ENCODE results near the gene BICRA. TPM values are rescaled to one million over a fixed set of nuclear protein-coding genes. Genes with fewer than 3 reads are reported as not detected.

BICRA gene
- polyA plus RNA-seq, 3 donors: 0.08 to 4.6 TPM; not detected in 1

- Mint-ChIP-seq H3K4me3 (no peak overlapping the region), H3K4me1 (no peaks in the 10 kb centered on the region), H3K9me3 (peaks cover 0 to 2% (median 0%) of the 10 kb centered on the region in 7 donors), H3K36me3 (peaks cover 39 to 68% of the 10 kb centered on the region in 2 donors), H3K27ac (peak overlapping the region in 3 of 7 donors; percentile 25 to 74 (median 45)), H3K27me3 (ENCODE audit: low read depth in 3 of 3) (no peaks in the 10 kb centered on the region)
- Histone ChIP-seq H3K27ac (ENCODE audit: low read depth in 1 of 2, low read length in 2 of 2) (no peak overlapping the region), H4K20me1 (ENCODE audit: insufficient read depth, low read length) (peaks cover 10% of the 10 kb centered on the region), H3K4me3 (replicated peaks in 1 of 3; ENCODE audit: low read depth in 2 of 3, low read length in 3 of 3) (no peak overlapping the region), H3K27me3 (ENCODE audit: control insufficient read depth in 2 of 2, insufficient read depth in 2 of 2, low read length in 2 of 2) (no peaks in the 10 kb centered on the region), H3K36me3 (replicated peaks in 1 of 2; ENCODE audit: control insufficient read depth in 1 of 2, insufficient read depth in 2 of 2, low read length in 2 of 2) (peaks cover 24 to 84% of the 10 kb centered on the region in 2 donors), H3K4me1 (ENCODE audit: control insufficient read depth in 1 of 2, insufficient read depth in 2 of 2, low read length in 2 of 2) (no peaks in the 10 kb centered on the region), H3K4me2 (replicated peaks; ENCODE audit: extremely low read depth, low read length, poor library complexity, severe bottlenecking) (no peak overlapping the region), H2AFZ (ENCODE audit: insufficient read depth, low read depth, low read length, poor library complexity, severe bottlenecking) (no peak overlapping the region), H3K9me3 (replicated peaks in 1 of 2; ENCODE audit: control insufficient read depth in 1 of 2, insufficient read depth in 1 of 2, low read length in 2 of 2) (no peaks in the 10 kb centered on the region), H3K79me2 (ENCODE audit: insufficient read depth, low read length) (no peaks in the 10 kb centered on the region), H3K9ac (ENCODE audit: insufficient read depth, low read length, poor library complexity, severe bottlenecking) (no peak overlapping the region)
- DNase-seq: no peak
- no peak for TF ChIP-seq CTCF (IDR thresholded peaks at IDR 0.05)
- intact Hi-C loops (cut with micrococcal nuclease): no loop called here
- WGBS (ENCODE audit: insufficient coverage): 96% methylated on average over 6 of the region's 6 CpGs
These were observed 72.5 kb downstream of the BICRA start for GRCh38 chr19:47681388-47681787.

- Mint-ChIP-seq H3K36me3 (peaks cover 37 to 67% of the 10 kb centered on the region in 2 donors), H3K27me3 (ENCODE audit: low read depth in 3 of 3) (no peaks in the 10 kb centered on the region), H3K9me3 (peaks cover 0 to 2% (median 0%) of the 10 kb centered on the region in 7 donors), H3K4me1 (no peaks in the 10 kb centered on the region), H3K27ac (no peak overlapping the region), H3K4me3 (no peak overlapping the region)
- Histone ChIP-seq H3K9me3 (replicated peaks in 1 of 2; ENCODE audit: control insufficient read depth in 1 of 2, insufficient read depth in 1 of 2, low read length in 2 of 2) (no peaks in the 10 kb centered on the region), H3K4me1 (ENCODE audit: control insufficient read depth in 1 of 2, insufficient read depth in 2 of 2, low read length in 2 of 2) (no peaks in the 10 kb centered on the region), H2AFZ (ENCODE audit: insufficient read depth, low read depth, low read length, poor library complexity, severe bottlenecking) (no peak overlapping the region), H3K9ac (ENCODE audit: insufficient read depth, low read length, poor library complexity, severe bottlenecking) (no peak overlapping the region), H3K27ac (ENCODE audit: low read depth in 1 of 2, low read length in 2 of 2) (no peak overlapping the region), H3K79me2 (ENCODE audit: insufficient read depth, low read length) (no peaks in the 10 kb centered on the region), H4K20me1 (ENCODE audit: insufficient read depth, low read length) (peaks cover 10% of the 10 kb centered on the region), H3K4me3 (replicated peaks in 1 of 3; ENCODE audit: low read depth in 2 of 3, low read length in 3 of 3) (no peak overlapping the region), H3K27me3 (ENCODE audit: control insufficient read depth in 2 of 2, insufficient read depth in 2 of 2, low read length in 2 of 2) (no peaks in the 10 kb centered on the region), H3K36me3 (replicated peaks in 1 of 2; ENCODE audit: control insufficient read depth in 1 of 2, insufficient read depth in 2 of 2, low read length in 2 of 2) (peaks cover 20 to 82% of the 10 kb centered on the region in 2 donors), H3K4me2 (replicated peaks; ENCODE audit: extremely low read depth, low read length, poor library complexity, severe bottlenecking) (no peak overlapping the region)
- TF ChIP-seq CTCF (IDR thresholded peaks at IDR 0.05): no peak
- WGBS (ENCODE audit: insufficient coverage): 96% methylated on average over 15 of the region's 23 CpGs
- intact Hi-C loops (cut with micrococcal nuclease): no loop called here
- no peak for DNase-seq
These were observed 73.0 kb downstream of the BICRA start for GRCh38 chr19:47681936-47682335.

Measured in CD14-positive monocyte (primary cell).